ENCODE results near the gene ATXN7L3. TPM values are rescaled to one million over a fixed set of nuclear protein-coding genes. Genes with fewer than 3 reads are reported as not detected.
"Not testable (repeated sequence)": the region's sequence is repeated elsewhere in the genome, so short reads cannot be mapped to it uniquely, and the experiment has no call there.

ATXN7L3 gene
- total and polyA plus RNA-seq, 4 donors, result 30.1 to 70.6 (median 50.5) TPM

DNA sequence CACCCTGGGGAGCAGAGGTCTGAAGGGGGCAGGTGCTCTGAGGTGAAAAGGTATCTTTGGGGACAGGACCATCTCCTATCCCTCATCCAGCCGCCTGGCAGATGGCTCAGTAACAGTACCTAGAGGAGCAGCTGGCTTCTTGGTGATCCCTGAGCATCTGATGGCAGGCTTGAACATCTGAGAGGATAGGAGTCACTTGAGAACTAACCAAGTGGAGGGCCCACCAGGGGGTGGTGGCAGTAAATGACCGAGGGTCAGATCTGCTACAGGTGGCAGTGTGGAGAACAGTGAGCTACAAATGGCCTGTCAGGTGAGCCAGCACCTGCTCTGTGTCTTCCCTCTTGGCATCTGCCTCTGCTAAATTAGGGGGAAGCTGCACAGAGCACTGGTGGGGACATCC lies 44.2 kb downstream of the ATXN7L3 start:
- Histone ChIP-seq H3K27me3 (ENCODE audit: control insufficient read depth in 3 of 3, insufficient read depth in 3 of 3, low read length in 2 of 3) (no peaks in the 10 kb centered on the region), H3K4me3 (no peak overlapping the region), H3K4me1 (ENCODE audit: control insufficient read depth in 5 of 5, insufficient read depth in 5 of 5, low read length in 5 of 5) (no peaks in the 10 kb centered on the region), H3K9me3 (ENCODE audit: control insufficient read depth in 4 of 4, insufficient read depth in 3 of 4, low read length in 3 of 4) (no peaks in the 10 kb centered on the region), H3K27ac (ENCODE audit: low read depth in 1 of 2, low read length in 1 of 2) (no peak overlapping the region), H3K9ac (ENCODE audit: insufficient read depth in 1 of 2, low read length in 2 of 2) (no peak overlapping the region), H3K36me3 (ENCODE audit: control insufficient read depth in 4 of 4, insufficient read depth in 4 of 4, low read length in 4 of 4) (peaks cover 0 to 3% (median 0%) of the 10 kb centered on the region in 4 donors)
- WGBS, 2 donors, result 80 to 92% methylated on average over 2 of the region's 2 CpGs
- no peak for DNase-seq
- ATAC-seq (ENCODE audit: insufficient read depth, low FRiP score), result no peak
- TF ChIP-seq, protein P1, sequence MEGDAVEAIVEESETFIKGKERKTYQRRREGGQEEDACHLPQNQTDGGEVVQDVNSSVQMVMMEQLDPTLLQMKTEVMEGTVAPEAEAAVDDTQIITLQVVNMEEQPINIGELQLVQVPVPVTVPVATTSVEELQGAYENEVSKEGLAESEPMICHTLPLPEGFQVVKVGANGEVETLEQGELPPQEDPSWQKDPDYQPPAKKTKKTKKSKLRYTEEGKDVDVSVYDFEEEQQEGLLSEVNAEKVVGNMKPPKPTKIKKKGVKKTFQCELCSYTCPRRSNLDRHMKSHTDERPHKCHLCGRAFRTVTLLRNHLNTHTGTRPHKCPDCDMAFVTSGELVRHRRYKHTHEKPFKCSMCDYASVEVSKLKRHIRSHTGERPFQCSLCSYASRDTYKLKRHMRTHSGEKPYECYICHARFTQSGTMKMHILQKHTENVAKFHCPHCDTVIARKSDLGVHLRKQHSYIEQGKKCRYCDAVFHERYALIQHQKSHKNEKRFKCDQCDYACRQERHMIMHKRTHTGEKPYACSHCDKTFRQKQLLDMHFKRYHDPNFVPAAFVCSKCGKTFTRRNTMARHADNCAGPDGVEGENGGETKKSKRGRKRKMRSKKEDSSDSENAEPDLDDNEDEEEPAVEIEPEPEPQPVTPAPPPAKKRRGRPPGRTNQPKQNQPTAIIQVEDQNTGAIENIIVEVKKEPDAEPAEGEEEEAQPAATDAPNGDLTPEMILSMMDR (IDR thresholded peaks at IDR 0.05; ENCODE audit: control extremely low read depth, extremely low read depth), result no peak

DNA sequence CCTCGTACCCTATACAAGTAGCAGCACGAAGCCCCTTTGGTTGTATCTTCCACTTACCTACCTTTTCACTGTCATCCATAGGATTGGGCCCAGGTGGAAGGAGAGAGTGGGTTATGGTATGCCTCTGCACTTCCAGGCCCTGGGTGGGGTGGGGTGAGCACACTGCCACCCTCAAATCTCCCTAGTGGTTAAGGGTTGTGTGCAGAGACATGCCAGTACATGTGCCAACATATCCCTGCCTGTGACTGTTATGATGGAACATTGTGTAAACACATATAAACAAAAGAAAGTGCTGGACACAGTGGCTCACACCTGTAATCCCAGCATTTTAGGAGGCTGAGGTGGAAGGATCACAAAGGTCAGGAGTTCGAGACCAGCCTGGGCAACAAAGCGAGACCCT lies 46.8 kb downstream of the ATXN7L3 start:
- Histone ChIP-seq H3K9ac (ENCODE audit: insufficient read depth in 1 of 2, low read length in 2 of 2) (no peak overlapping the region), H3K27me3 (ENCODE audit: control insufficient read depth in 3 of 3, insufficient read depth in 3 of 3, low read length in 2 of 3) (no peaks in the 10 kb centered on the region), H3K27ac (ENCODE audit: low read depth in 1 of 2, low read length in 1 of 2) (no peak overlapping the region), H3K4me1 (ENCODE audit: control insufficient read depth in 5 of 5, insufficient read depth in 5 of 5, low read length in 5 of 5) (no peaks in the 10 kb centered on the region), H3K9me3 (ENCODE audit: control insufficient read depth in 4 of 4, insufficient read depth in 3 of 4, low read length in 3 of 4) (no peaks in the 10 kb centered on the region), H3K4me3 (no peak overlapping the region), H3K36me3 (ENCODE audit: control insufficient read depth in 4 of 4, insufficient read depth in 4 of 4, low read length in 4 of 4) (peaks cover 0 to 6% (median 0%) of the 10 kb centered on the region in 4 donors)
- no peak for DNase-seq
- TF ChIP-seq, protein P1 (IDR thresholded peaks at IDR 0.05; ENCODE audit: control extremely low read depth, extremely low read depth), result no peak
- WGBS, 2 donors, result 95 to 100% methylated on average over 4 of the region's 4 CpGs
- ATAC-seq (ENCODE audit: insufficient read depth, low FRiP score), result no peak

DNA sequence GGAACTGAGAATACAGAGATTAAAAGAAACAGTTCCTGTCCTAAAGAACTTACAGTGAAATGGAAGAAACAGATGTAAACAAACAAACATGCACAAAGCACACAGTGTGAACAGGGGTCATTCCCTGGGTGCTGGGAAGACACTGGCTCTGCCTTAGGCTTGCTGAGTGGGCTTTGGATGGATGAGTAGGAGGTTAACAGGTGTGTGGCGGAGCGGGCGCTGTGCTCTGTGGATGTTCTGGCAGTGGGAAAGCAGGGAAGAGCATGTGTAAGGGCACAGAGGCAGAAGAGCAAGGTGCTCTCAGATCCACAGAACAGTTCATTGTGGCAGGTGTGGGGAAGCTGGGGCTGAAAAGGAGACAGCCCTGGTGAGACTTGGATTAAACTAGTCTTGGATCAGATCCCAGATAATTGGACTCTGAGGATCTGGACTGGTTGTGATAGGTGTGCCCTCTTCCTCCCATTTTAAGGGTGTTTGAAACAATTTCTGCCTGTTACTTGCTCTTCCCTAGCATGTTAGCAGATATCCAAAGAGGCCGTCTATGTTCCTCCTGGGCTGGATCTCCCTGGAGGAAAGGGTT lies 49.8 kb downstream of the ATXN7L3 start:
- 98 to 99% methylated on average over 4 of the region's 4 CpGs for WGBS, 2 donors
- TF ChIP-seq, protein P1 (IDR thresholded peaks at IDR 0.05; ENCODE audit: control extremely low read depth, extremely low read depth), result no peak
- Histone ChIP-seq H3K4me1 (ENCODE audit: control insufficient read depth in 5 of 5, insufficient read depth in 5 of 5, low read length in 5 of 5) (peaks cover 0 to 4% (median 0%) of the 10 kb centered on the region in 5 donors), H3K9me3 (ENCODE audit: control insufficient read depth in 4 of 4, insufficient read depth in 3 of 4, low read length in 3 of 4) (no peaks in the 10 kb centered on the region), H3K4me3 (no peak overlapping the region), H3K9ac (ENCODE audit: insufficient read depth in 1 of 2, low read length in 2 of 2) (no peak overlapping the region), H3K27me3 (ENCODE audit: control insufficient read depth in 3 of 3, insufficient read depth in 3 of 3, low read length in 2 of 3) (no peaks in the 10 kb centered on the region), H3K27ac (ENCODE audit: low read depth in 1 of 2, low read length in 1 of 2) (no peak overlapping the region), H3K36me3 (ENCODE audit: control insufficient read depth in 4 of 4, insufficient read depth in 4 of 4, low read length in 4 of 4) (peaks cover 0 to 6% (median 0%) of the 10 kb centered on the region in 4 donors)
- ATAC-seq (ENCODE audit: insufficient read depth, low FRiP score), result no peak
- DNase-seq, result no peak

DNA sequence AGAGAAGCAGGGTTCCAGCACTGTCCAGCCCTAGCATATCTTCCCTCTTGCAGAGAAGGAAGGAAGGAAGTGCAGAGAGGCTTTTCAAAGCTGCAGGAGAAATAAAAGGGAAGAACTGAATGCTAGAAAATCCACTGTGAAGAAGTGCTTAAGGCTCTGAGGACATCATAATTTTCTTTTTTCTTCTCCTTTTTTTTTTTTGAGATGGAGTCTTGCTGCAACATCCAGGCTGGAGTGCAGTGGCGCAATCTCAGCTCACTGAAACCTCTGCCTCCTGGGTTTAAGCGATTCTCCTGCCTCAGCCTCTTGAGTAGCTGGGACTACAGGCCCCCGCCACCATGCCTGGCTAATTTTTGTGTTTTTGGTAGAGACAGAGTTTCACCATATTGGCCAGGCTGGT lies 50.6 kb downstream of the ATXN7L3 start:
- not testable (repeated sequence) for ATAC-seq (ENCODE audit: insufficient read depth, low FRiP score); H3K27ac ChIP-seq (ENCODE audit: low read depth in 1 of 2, low read length in 1 of 2); H3K9me3 ChIP-seq (ENCODE audit: control insufficient read depth in 4 of 4, insufficient read depth in 3 of 4, low read length in 3 of 4); H3K36me3 ChIP-seq (ENCODE audit: control insufficient read depth in 4 of 4, insufficient read depth in 4 of 4, low read length in 4 of 4); H3K4me3 ChIP-seq; H3K27me3 ChIP-seq (ENCODE audit: control insufficient read depth in 3 of 3, insufficient read depth in 3 of 3, low read length in 2 of 3); H3K4me1 ChIP-seq (ENCODE audit: control insufficient read depth in 5 of 5, insufficient read depth in 5 of 5, low read length in 5 of 5); DNase-seq; H3K9ac ChIP-seq (ENCODE audit: insufficient read depth in 1 of 2, low read length in 2 of 2)
- WGBS, 2 donors, result 45 to 73% methylated on average over 3 of the region's 3 CpGs

Measured in lung (tissue), 12 donors.